Ovary (tissue), 9 donors: ENCODE data around the gene ISLR2. TPM values are rescaled to one million over a fixed set of nuclear protein-coding genes. Genes with fewer than 3 reads are reported as not detected.
"Not testable (repeated sequence)": the region's sequence is repeated elsewhere in the genome, so short reads cannot be mapped to it uniquely, and the experiment has no call there.

Experiments
- DNase-seq, 5 donors: peaks; one replicate each; pipeline ENCODE4 v3.0.0-alpha.2; 2019 to 2020
- H3K27ac ChIP-seq, 2 donors: fragments of 200-600 bp; one replicate each; pipeline versions ENCODE4 v1.5.1 to v1.8.0; 2019 to 2022
- H3K27me3 ChIP-seq: fragments of 200-600 bp; one replicate; pipeline ENCODE4 v1.8.0; 2022
- H3K36me3 ChIP-seq: fragments of 200-600 bp; sonication (generic); one replicate; pipeline ENCODE4 v1.5.1; 2019
- H3K4me1 ChIP-seq: one replicate; pipeline ENCODE4 v1.8.1; 2013; ENCODE audit warnings: mild to moderate bottlenecking, moderate library complexity; ENCODE audit not compliant: insufficient read depth
- H3K4me3 ChIP-seq: fragments of 200-600 bp; sonication (generic); one replicate; pipeline ENCODE4 v1.5.1; 2017
- H3K9me3 ChIP-seq, 2 donors: fragments of 200-600 bp in 1 of 2; sonication (generic) in 1 of 2; one replicate each; pipeline versions ENCODE4 v1.5.1 to v1.8.1; 2013 to 2019; ENCODE audit warnings: mild to moderate bottlenecking in 1 of 2, moderate library complexity in 1 of 2
- EP300 ChIP-seq: sonication (generic); formaldehyde crosslinking; IDR thresholded peaks from one replicate; pipeline ENCODE4 v1.6.1; 2017; ENCODE audit warnings: antibody characterized with exemption
- POLR2A ChIP-seq: fragments of 450-650 bp; IDR thresholded peaks from one replicate; pipeline ENCODE4 v1.6.1; 2017; ENCODE audit warnings: antibody characterized with exemption, mild to moderate bottlenecking, moderate library complexity
- WGBS, 3 donors: extraction: QIAGEN DNeasy Blood & Tissue Kit in 1 of 3; methylation state at CpG; one replicate each; pipeline versions ENCODE4 v1.1.5 to v1.1.7; 2013 to 2017; 5-methylcytosine and 5-hydroxymethylcytosine counted together
- intact Hi-C, 4 donors: fragments of 100-400 bp; cut with DNase I; formaldehyde crosslinking; loops; one replicate each; pipeline versions ENCODE4 v1.11.0 to v1.15.1; 2022 to 2023
- polyA plus RNA-seq, 2 donors: library from polyadenylated mRNA; stranded (reverse); fragments of 200-250 nt in 1 of 2; fragments of 350-450 nt in 1 of 2; fragmentation: Illumina TruSeq in 1 of 2; extraction: RNeasy Lipid Tissue Mini Kit (QIAGEN cat#74804) in 1 of 2; gene quantifications; one replicate each; pipeline ENCODE4 v1.2.3, GENCODE V29; 2013 to 2014
- total RNA-seq, 7 donors: library from RNA; depleted of rRNA in 2 of 7; stranded (reverse); fragments of >200 nt in 2 of 7; fragmentation: NEBNext Ultra II Directional in 3 of 7; extraction: Animal tissue kit (Norgen Biotek cat#: 25700) in 3 of 7; gene quantifications; one replicate each; pipeline versions ENCODE4 v1.1.0 to v1.2.4, GENCODE V29; 2016 to 2023
- TF ChIP-seq, protein P1 (sequence below), 3 donors: fragments of 450-650 bp in 2 of 3; fragments of 200-600 bp in 1 of 3; IDR thresholded peaks; one replicate each; pipeline versions ENCODE4 v1.5.1 to v1.8.0; 2016 to 2022; ENCODE audit warnings: antibody characterized with exemption in 3 of 3, mild to moderate bottlenecking in 1 of 3
- donor health status: DM: no; HTN: no; CAD: no; lungs with moderate emphysema.
- donor health status: DM: no; HTN: no; CAD: no.
- donor health status: Bipolar disorder and iron deficiency.
- donor health status: DM: yes; HTN: yes; CAD: no.
- donor health status: DM: no; HTN: no; CAD: no.
- donor health status: DM: yes; HTN: yes; CAD: no.

The ISLR2 gene
- total and polyA plus RNA-seq, 9 donors = 0.11 to 1.1 (median 0.38) TPM; not detected in 1

DNA sequence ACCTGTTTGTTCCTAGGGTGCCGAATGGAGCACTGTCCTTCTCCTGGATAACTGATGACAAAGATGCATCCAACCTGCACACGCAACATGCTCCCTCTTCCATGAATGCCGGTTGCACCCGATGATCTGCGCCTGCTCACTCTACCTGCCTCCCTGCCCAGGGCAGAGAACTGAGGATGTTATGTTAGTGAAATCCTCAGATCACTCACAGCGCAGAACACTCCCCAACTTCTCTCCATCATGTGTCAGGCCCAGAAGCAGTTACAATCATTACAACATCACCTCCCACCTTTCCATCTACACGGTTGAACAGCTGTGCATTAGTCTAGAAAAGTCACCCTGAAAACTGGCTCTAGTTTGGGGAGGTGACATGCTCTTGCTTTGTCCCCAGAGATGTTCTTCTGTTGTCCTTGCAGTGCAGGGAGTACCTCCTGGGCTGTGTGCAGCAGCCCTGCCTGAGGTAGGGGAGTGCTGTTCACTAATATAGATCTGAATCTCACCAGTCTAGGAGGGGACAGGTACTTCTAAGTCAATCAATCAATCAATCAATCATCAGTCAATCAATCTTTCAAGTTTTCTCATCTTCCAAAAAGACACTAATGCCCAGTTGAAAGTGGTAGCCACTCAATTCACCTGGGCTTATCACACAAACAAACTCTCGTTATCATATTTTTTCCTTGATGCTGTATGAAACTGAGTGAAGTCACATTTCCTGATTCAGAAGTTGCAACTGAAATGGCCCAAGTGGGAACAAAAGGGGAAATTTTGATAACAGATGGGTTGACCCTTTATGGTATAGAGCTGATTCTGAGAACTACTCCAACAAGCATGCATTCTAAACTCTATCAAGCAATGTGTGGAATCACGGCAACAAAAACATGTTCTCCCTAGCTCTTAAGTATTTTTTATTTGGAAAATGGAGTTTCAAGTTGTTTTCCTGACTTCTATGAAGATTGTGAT lies 27.8 kb downstream of the ISLR2 start:
- Histone ChIP-seq H3K27ac (no peak overlapping the region), H3K4me3 (no peak overlapping the region), H3K36me3 (no peaks in the 10 kb centered on the region), H3K4me1 (peaks cover 1% of the 10 kb centered on the region), H3K27me3 (no peaks in the 10 kb centered on the region), H3K9me3 (no peaks in the 10 kb centered on the region)
- TF ChIP-seq, protein P1, sequence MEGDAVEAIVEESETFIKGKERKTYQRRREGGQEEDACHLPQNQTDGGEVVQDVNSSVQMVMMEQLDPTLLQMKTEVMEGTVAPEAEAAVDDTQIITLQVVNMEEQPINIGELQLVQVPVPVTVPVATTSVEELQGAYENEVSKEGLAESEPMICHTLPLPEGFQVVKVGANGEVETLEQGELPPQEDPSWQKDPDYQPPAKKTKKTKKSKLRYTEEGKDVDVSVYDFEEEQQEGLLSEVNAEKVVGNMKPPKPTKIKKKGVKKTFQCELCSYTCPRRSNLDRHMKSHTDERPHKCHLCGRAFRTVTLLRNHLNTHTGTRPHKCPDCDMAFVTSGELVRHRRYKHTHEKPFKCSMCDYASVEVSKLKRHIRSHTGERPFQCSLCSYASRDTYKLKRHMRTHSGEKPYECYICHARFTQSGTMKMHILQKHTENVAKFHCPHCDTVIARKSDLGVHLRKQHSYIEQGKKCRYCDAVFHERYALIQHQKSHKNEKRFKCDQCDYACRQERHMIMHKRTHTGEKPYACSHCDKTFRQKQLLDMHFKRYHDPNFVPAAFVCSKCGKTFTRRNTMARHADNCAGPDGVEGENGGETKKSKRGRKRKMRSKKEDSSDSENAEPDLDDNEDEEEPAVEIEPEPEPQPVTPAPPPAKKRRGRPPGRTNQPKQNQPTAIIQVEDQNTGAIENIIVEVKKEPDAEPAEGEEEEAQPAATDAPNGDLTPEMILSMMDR (IDR thresholded peaks at IDR 0.05) = no peak
- TF ChIP-seq EP300 (no peak), POLR2A (no peak)
- no peak for DNase-seq
- WGBS, 3 donors = 82 to 89% (median 88%) methylated on average over 9 of the region's 9 CpGs
- intact Hi-C loops = no loop called here

DNA sequence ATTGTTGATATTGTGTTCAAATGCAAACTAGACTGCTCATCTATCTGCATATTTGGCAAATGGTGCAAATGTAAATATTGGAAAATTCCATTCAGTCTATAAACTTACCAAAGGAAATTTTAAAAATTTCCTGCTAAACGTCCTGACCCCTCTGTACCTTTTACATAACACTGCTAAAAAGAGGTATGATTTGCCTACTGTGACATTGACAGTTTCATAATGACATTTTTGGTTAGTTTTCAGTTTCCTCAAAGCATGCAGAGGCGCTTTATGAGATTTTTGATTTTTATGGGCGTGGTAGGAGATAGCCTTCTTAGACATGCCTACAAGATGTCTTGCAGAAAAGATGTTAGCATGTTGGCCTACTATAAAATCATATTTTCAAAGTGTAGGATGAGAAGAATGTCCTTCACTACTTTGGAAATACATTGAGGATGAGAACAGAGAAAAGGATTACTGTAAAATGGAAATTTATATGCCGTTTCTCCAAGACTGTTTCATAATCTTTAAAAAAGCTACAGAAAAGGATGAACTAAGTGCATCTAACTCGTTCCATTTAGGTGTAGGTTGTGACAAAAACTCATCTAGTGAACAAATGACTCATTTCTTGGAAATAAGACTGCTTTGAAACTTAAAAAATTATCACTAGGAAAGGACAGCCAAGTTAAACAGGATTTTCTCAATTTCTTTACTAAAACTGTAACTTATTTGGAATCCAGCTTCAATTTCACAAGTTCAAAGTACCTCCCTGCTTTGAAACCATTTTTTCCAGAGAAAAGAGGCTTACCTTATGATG lies 28.7 kb downstream of the ISLR2 start:
- no peaks in the 10 kb centered on the region for H3K9me3 ChIP-seq
- H3K4me1 ChIP-seq = peaks cover 1% of the 10 kb centered on the region
- 42 to 48% (median 47%) methylated on average over 5 of the region's 5 CpGs for WGBS, 3 donors
- H3K36me3 ChIP-seq = no peaks in the 10 kb centered on the region
- no peak for DNase-seq
- intact Hi-C loops = no loop called here
- H3K4me3 ChIP-seq = no peak overlapping the region
- no peak overlapping the region for H3K27ac ChIP-seq
- no peaks in the 10 kb centered on the region for H3K27me3 ChIP-seq
- TF ChIP-seq, protein P1 (IDR thresholded peaks at IDR 0.05) = no peak
- TF ChIP-seq POLR2A (no peak), EP300 (no peak)

DNA sequence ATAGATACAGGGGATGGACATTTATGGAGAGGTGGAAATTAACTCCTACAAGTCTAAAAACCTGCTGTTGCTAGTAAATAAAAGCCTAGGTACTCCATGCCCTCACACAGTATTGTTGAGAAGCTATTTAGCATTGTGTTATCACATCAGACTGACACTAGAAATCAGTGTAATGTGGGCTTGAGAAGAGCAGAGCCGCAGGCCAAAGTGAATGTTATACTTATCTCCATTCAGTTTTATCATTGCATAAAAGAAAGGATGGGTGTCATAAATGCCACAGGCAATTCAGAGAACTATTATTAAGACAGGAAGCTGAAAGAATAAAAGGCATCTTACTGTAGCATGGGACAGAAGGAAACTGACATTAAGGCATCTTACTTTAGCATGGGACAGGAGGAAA lies 29.4 kb downstream of the ISLR2 start:
- intact Hi-C loops = loop anchor here in 1 of 4 donors (10.0 kb wide), 1 partner anchor 65 kb away; no protein-coding TSS in a partner anchor
- H3K27ac ChIP-seq = no peak overlapping the region
- 82 to 84% (median 83%) methylated on average over 1 of the region's 1 CpG for WGBS, 3 donors
- H3K4me3 ChIP-seq = no peak overlapping the region
- TF ChIP-seq, protein P1 (IDR thresholded peaks at IDR 0.05) = no peak
- TF ChIP-seq EP300 (no peak), POLR2A (no peak)
- H3K4me1 ChIP-seq = peaks cover 1% of the 10 kb centered on the region
- H3K9me3 ChIP-seq = no peaks in the 10 kb centered on the region
- no peak for DNase-seq
- no peaks in the 10 kb centered on the region for H3K36me3 ChIP-seq
- H3K27me3 ChIP-seq = no peaks in the 10 kb centered on the region

DNA sequence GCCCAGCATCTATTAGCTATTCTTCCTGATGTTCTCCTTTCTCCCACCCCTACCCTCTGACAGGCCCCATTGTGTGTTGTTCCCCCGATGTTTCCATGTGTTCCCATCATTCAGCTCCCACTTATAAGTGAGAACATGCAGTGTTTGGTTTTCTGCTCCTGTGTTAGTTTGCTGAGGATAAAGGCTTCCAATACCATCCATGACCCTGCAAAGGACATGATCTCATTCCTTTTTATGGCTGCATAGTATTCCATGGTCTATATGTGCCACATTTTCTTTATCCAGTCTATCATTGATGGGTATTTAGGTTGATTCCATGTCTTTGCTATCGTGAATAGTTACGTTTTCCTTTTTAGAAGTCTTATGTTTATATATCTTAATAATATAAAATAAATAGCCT lies 30.0 kb downstream of the ISLR2 start:
- WGBS, 3 donors = 93 to 97% (median 94%) methylated on average over 3 of the region's 3 CpGs
- intact Hi-C loops = loop anchor here in 1 of 4 donors (10.0 kb wide), 1 partner anchor 64 kb away; no protein-coding TSS in a partner anchor
- H3K9me3 ChIP-seq, H3K27me3 ChIP-seq, H3K4me1 ChIP-seq, DNase-seq, H3K4me3 ChIP-seq, H3K27ac ChIP-seq, H3K36me3 ChIP-seq: not testable (repeated sequence)

DNA sequence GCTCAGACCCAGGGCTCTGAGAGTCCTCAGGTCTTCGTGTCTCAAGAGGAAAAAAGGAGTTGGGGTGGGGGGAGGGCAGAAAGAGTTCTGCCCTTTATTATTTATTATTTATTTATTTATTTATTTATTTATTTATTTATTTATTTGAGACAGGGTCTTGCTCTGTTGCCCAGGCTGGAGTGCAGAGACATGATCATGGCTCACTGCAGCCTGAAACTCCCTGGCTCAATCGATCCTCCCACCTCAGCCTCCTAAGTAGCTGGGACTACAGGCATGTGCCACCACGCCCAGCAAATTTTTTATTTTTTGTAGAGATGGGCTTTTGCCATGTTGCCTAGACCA lies 31.8 kb downstream of the ISLR2 start:
- H3K36me3 ChIP-seq, DNase-seq, H3K4me3 ChIP-seq, H3K27ac ChIP-seq, H3K9me3 ChIP-seq, H3K27me3 ChIP-seq, H3K4me1 ChIP-seq: not testable (repeated sequence)
- WGBS, 3 donors = 87 to 90% (median 88%) methylated on average over 3 of the region's 3 CpGs
- intact Hi-C loops = loop anchor here in 1 of 4 donors (10.0 kb wide), 1 partner anchor 63 kb away; no protein-coding TSS in a partner anchor
